ENCODE data around the gene NELFB. TPM values are rescaled to one million over a fixed set of nuclear protein-coding genes. Genes with fewer than 3 reads are reported as not detected.
A peak's percentile ranks its signal among the peaks of the same experiment; 100 is the strongest.

Gene NELFB
- total and polyA plus RNA-seq, 2 of the 4 experiments (the other 2 are of a cell fraction), result 36.9 to 66.0 TPM

GRCh38 chr9:137271696-137272076 is 16.6 kb downstream of the NELFB start:
- H3K9me1 ChIP-seq (ENCODE audit: insufficient read depth, low read length), result peaks cover 14% of the 10 kb centered on the region
- no peak overlapping the region for H4K5ac ChIP-seq (ENCODE audit: low read depth, low read length)
- peaks cover 13 to 72% of the 10 kb centered on the region in 2 experiments for H3K79me1 ChIP-seq (ENCODE audit: low read depth in 1 of 2, low read length in 2 of 2)
- in situ Hi-C loops (cut with MboI; ENCODE audit: low sequenced_read_pairs) (no loop called here), dilution Hi-C loops (cut with HindIII; ENCODE audit: low sequenced_read_pairs, unreplicated experiment) (no loop called here), intact Hi-C loops (cut with micrococcal nuclease) (no loop called here)
- H3K36me3 ChIP-seq (ENCODE audit: control insufficient read depth, insufficient read depth, low read length), result peaks cover 46% of the 10 kb centered on the region
- no peak overlapping the region for H4K91ac ChIP-seq (ENCODE audit: insufficient read depth, low read depth, low read length)
- H3K23ac ChIP-seq (ENCODE audit: low read depth, low read length), result no peak overlapping the region
- peaks cover 15% of the 10 kb centered on the region for H3K4me1 ChIP-seq (ENCODE audit: control insufficient read depth, insufficient read depth, low read length)
- no peak overlapping the region for H4K8ac ChIP-seq (ENCODE audit: low read depth in 2 of 2, low read length in 2 of 2)
- H2BK5ac ChIP-seq (ENCODE audit: low read depth, low read length, poor library complexity, severe bottlenecking), result no peak overlapping the region
- H3K18ac ChIP-seq (ENCODE audit: low read depth, low read length), result no peak overlapping the region
- H3K9ac ChIP-seq (ENCODE audit: low read depth, low read length), result no peak overlapping the region
- H3K4me3 ChIP-seq (ENCODE audit: insufficient read depth, low read depth, low read length), result no peak overlapping the region
- H2AK5ac ChIP-seq (ENCODE audit: low read depth, low read length), result no peak overlapping the region
- no peak overlapping the region for H2BK15ac ChIP-seq (ENCODE audit: low read depth, low read length)
- H2BK20ac ChIP-seq (ENCODE audit: low read depth, low read length), result no peak overlapping the region
- BruUV-seq (replicated peaks), result no TSS peak
- no peak overlapping the region for H3K4ac ChIP-seq (ENCODE audit: low read depth, low read length)
- no peak overlapping the region for H3K14ac ChIP-seq (replicated peaks; ENCODE audit: low read depth, low read length)
- 30% methylated on average over 2 of the region's 3 CpGs; no CpG with 5 or more reads in 1 of the 2 experiments for WGBS, 2 experiments (ENCODE audit: extremely low coverage in 2 of 2, insufficient read length in 1 of 2)
- no peaks in the 10 kb centered on the region for H3K27me3 ChIP-seq (ENCODE audit: control insufficient read depth, insufficient read depth, low read length)
- peak overlapping the region; percentile 42 for H2AK9ac ChIP-seq (replicated peaks; ENCODE audit: low read depth, low read length, poor library complexity)
- H3K27ac ChIP-seq (ENCODE audit: insufficient read depth, low read length), result no peak overlapping the region
- H2BK120ac ChIP-seq (ENCODE audit: low read depth, low read length), result no peak overlapping the region
- no peak overlapping the region for H3K4me2 ChIP-seq (ENCODE audit: low read depth, low read length)
- CTCF ChIA-PET, result no interaction called here
- H3K56ac ChIP-seq (ENCODE audit: extremely low read depth, insufficient read depth, low read length), result no peak overlapping the region
- ATAC-seq (ENCODE audit: low read depth) (no peak), DNase-seq (no peak)
- peaks cover 29% of the 10 kb centered on the region for H4K20me1 ChIP-seq (ENCODE audit: insufficient read depth, low read length)
- POLR2A ChIA-PET (ENCODE audit: unreplicated experiment), result no interaction called here
- TF ChIP-seq MAFK (IDR thresholded peaks at IDR 0.05; ENCODE audit: low read depth, low read length) (no peak), FOS (IDR thresholded peaks at IDR 0.05; ENCODE audit: low read depth, low read length) (no peak), POLR2A (IDR thresholded peaks at IDR 0.05; ENCODE audit: low read depth, low read length) (no peak), RAD21 (IDR thresholded peaks at IDR 0.05; ENCODE audit: low read length) (no peak), RFX5 (IDR thresholded peaks at IDR 0.05; ENCODE audit: low read depth, low read length) (no peak), BHLHE40 (IDR thresholded peaks at IDR 0.05; ENCODE audit: low read depth, low read length) (no peak), MAZ (IDR thresholded peaks at IDR 0.05; ENCODE audit: borderline replicate concordance, low read depth, low read length) (no peak), SMC3 (IDR thresholded peaks at IDR 0.05; ENCODE audit: low read depth, low read length) (no peak), MXI1 (IDR thresholded peaks at IDR 0.05; ENCODE audit: borderline replicate concordance, low read depth, low read length) (no peak), CHD1 (IDR thresholded peaks at IDR 0.05; ENCODE audit: low read depth, low read length) (no peak)
- H3K9me3 ChIP-seq (ENCODE audit: control insufficient read depth, insufficient read depth, low read length), result no peaks in the 10 kb centered on the region
- H2AFZ ChIP-seq (replicated peaks; ENCODE audit: low read length, poor library complexity), result no peak overlapping the region

All from IMR-90 (cell line).